ENCODE results near the gene SLC37A3.
A peak's percentile ranks its signal among the peaks of the same experiment; 100 is the strongest.
"Not testable (repeated sequence)": the region's sequence is repeated elsewhere in the genome, so short reads cannot be mapped to it uniquely, and the experiment has no call there.

SLC37A3 gene

GRCh38 chr7:140312141-140312846 lies 86.0 kb downstream of the SLC37A3 start:
- no peak for TF ChIP-seq CTCF (IDR thresholded peaks at IDR 0.05; ENCODE audit: borderline replicate concordance, insufficient read depth, low read depth, low read length)
- no peak overlapping the region for H3K4me3 ChIP-seq (ENCODE audit: low read depth, low read length)

GRCh38 chr7:140311128-140311527 lies 87.2 kb downstream of the SLC37A3 start:
- H3K4me3 ChIP-seq (ENCODE audit: low read depth, low read length) = not testable (repeated sequence)

- TF ChIP-seq CTCF (IDR thresholded peaks at IDR 0.05; ENCODE audit: borderline replicate concordance, insufficient read depth, low read depth, low read length) = no peak
- no peak overlapping the region for H3K4me3 ChIP-seq (ENCODE audit: low read depth, low read length)
These were observed 87.9 kb downstream of the SLC37A3 start for GRCh38 chr7:140310337-140311002.

- TF ChIP-seq CTCF (IDR thresholded peaks at IDR 0.05; ENCODE audit: borderline replicate concordance, insufficient read depth, low read depth, low read length) = no peak
- no peak overlapping the region for H3K4me3 ChIP-seq (ENCODE audit: low read depth, low read length)
These were observed 90.3 kb downstream of the SLC37A3 start for GRCh38 chr7:140308060-140308459.

GRCh38 chr7:140304191-140304799 lies 94.0 kb downstream of the SLC37A3 start:
- H3K4me3 ChIP-seq (ENCODE audit: low read depth, low read length) = no peak overlapping the region
- peak; percentile 35; the same call in 1 of the 2 replicates for TF ChIP-seq CTCF (IDR thresholded peaks at IDR 0.05; ENCODE audit: borderline replicate concordance, insufficient read depth, low read depth, low read length)

GRCh38 chr7:140300243-140301136 lies 97.8 kb downstream of the SLC37A3 start:
- no peak for TF ChIP-seq CTCF (IDR thresholded peaks at IDR 0.05; ENCODE audit: borderline replicate concordance, insufficient read depth, low read depth, low read length)

GRCh38 chr7:140298213-140298612 lies 100.1 kb downstream of the SLC37A3 start:
- no peak overlapping the region for H3K4me3 ChIP-seq (ENCODE audit: low read depth, low read length)
- no peak for TF ChIP-seq CTCF (IDR thresholded peaks at IDR 0.05; ENCODE audit: borderline replicate concordance, insufficient read depth, low read depth, low read length)

More at GRCh38 chr7:140300243-140301136, 97.8 kb downstream of the SLC37A3 start:
- no peak overlapping the region for H3K4me3 ChIP-seq (ENCODE audit: low read depth, low read length)
